GM12872 (cell line): ENCODE data around the gene H1-8.

Source experiments
- CTCF ChIP-seq: IDR thresholded peaks from 3 replicates; pipeline ENCODE4 v1.5.1; 2011; ENCODE audit warnings: low read depth, mild to moderate bottlenecking, low read length, moderate library complexity; ENCODE audit not compliant: insufficient read depth

Gene H1-8

DNA sequence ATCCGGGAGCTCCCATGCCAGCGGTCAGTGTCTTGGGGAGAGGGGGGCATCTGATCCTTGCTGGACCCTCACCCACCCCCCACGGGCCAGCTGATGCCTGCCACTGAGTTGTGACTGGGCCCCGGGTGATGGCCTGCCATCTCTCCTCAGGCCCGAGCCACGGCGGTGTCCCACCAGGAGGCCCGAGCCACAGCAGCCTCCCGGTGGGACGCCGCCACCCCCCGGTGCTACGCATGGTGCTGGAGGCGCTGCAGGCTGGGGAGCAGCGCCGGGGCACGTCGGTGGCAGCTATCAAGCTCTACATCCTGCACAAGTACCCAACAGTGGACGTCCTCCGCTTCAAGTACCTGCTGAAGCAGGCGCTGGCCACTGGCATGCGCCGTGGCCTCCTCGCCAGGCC, 4.3 kb downstream of the H1-8 start:
- TF ChIP-seq CTCF, result no peak

GRCh38 chr3:129548104-129548965, 5.4 kb downstream of the H1-8 start:
- TF ChIP-seq CTCF, result no peak

- TF ChIP-seq CTCF, result no peak
Measured at GRCh38 chr3:129549006-129549800, 6.2 kb downstream of the H1-8 start.

- no peak for TF ChIP-seq CTCF
Measured at GRCh38 chr3:129549805-129550204, 6.8 kb downstream of the H1-8 start.

DNA sequence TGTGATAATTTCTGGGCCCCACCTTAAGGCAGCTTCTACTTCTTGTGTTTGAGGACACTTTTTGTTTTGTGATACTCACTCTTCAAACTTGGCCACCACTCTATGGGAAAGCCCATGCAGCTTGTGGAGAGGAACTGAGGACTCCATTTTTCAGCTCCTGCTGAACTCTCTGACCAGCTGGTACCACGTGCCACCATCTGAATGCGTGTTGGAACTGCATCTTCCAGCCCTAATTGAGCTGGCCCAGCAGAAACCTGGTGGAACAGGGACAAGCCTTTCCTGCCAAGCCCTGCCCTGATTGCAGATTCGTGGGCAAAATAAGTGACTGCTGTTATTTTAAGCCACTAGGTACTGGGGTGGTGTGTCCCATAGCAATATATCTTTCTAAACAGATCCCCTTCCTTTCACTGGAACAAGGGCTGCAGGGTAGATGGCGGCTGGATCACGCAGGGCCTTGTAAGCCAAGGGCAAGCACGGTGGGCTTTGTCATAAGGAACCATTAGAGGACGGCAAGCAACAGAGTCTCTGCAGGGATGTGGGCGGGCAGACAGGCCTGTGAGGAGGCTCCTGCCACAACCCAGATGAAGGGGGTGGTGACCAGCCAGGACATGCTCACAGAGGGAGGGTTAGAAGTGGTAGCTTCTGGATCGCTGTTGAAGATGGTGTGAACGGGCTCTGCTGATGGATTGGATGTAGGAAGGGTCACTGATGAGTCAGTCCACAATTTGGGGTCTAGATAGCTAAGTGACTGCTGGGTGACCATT, 9.5 kb downstream of the H1-8 start:
- TF ChIP-seq CTCF, result no peak

- TF ChIP-seq CTCF, result no peak
Measured at GRCh38 chr3:129553171-129553570, 10.2 kb downstream of the H1-8 start.

- no peak for TF ChIP-seq CTCF
Measured at GRCh38 chr3:129553719-129554118, 10.7 kb downstream of the H1-8 start.
